Stimulated activated CD8-positive, alpha-beta memory T cell treated with anti-CD3 and anti-CD28 coated beads, Interleukin-4, amount 100 ng/mL, for 4 hours (primary cell): ENCODE data around the gene MEF2C.
"Not testable (repeated sequence)": the region's sequence is repeated elsewhere in the genome, so short reads cannot be mapped to it uniquely, and the experiment has no call there.

Experiments used
- DNase-seq, 2 donors: peaks; one replicate each; pipeline ENCODE4 v3.0.0-alpha.2; 2020; ENCODE audit warnings: low read depth in 2 of 2, low spot score in 1 of 2

Gene MEF2C

GRCh38 chr5:88805151-88805784, 77.7 kb downstream of the MEF2C start:
- DNase-seq, result no peak

GRCh38 chr5:88804444-88804843, 78.5 kb downstream of the MEF2C start:
- DNase-seq, result no peak

GRCh38 chr5:88803309-88803708, 79.7 kb downstream of the MEF2C start:
- no peak for DNase-seq

- DNase-seq, result no peak
Observed at GRCh38 chr5:88799938-88800535, 82.9 kb downstream of the MEF2C start.

- not testable (repeated sequence) for DNase-seq
Observed at GRCh38 chr5:88798933-88799332, 84.1 kb downstream of the MEF2C start.

- not testable (repeated sequence) for DNase-seq
Observed at GRCh38 chr5:88793797-88794196, 89.2 kb downstream of the MEF2C start.

- DNase-seq, result no peak
Observed at GRCh38 chr5:88792144-88792840, 90.7 kb downstream of the MEF2C start.

GRCh38 chr5:88787856-88788255, 95.1 kb downstream of the MEF2C start:
- DNase-seq, result no peak

GRCh38 chr5:88786789-88787188, 96.2 kb downstream of the MEF2C start:
- DNase-seq, result no peak

- no peak for DNase-seq
Observed at GRCh38 chr5:88785746-88786565, 97.0 kb downstream of the MEF2C start.

- no peak for DNase-seq
Observed at GRCh38 chr5:88782571-88782970, 100.4 kb downstream of the MEF2C start.

GRCh38 chr5:88780736-88781135, 102.2 kb downstream of the MEF2C start:
- DNase-seq, result no peak

- no peak for DNase-seq
Observed at GRCh38 chr5:88778736-88779135, 104.2 kb downstream of the MEF2C start.

- no peak for DNase-seq
Observed at GRCh38 chr5:88776692-88777091, 106.3 kb downstream of the MEF2C start.

- no peak for DNase-seq
Observed at GRCh38 chr5:88772831-88773230, 110.2 kb downstream of the MEF2C start.

GRCh38 chr5:88772047-88772446, 110.9 kb downstream of the MEF2C start:
- no peak for DNase-seq

- no peak for DNase-seq
Observed at GRCh38 chr5:88770276-88771257, 112.4 kb downstream of the MEF2C start.

GRCh38 chr5:88769165-88769564, 113.8 kb downstream of the MEF2C start:
- DNase-seq, result no peak

- DNase-seq, result no peak
Observed at GRCh38 chr5:88768411-88768810, 114.6 kb downstream of the MEF2C start.

- DNase-seq, result no peak
Observed at GRCh38 chr5:88765798-88766197, 117.2 kb downstream of the MEF2C start.
